ENCODE data around the gene SOX3.

SOX3 gene

GRCh38 chrX:140501940-140502468 is 2.9 kb downstream of the SOX3 start:
- H3K36me3 Mint-ChIP-seq (ENCODE audit: low read depth) = no peaks in the 10 kb centered on the region
- peak overlapping the region in 2 of 3 experiments; percentile 23 to 70 for H3K4me3 Mint-ChIP-seq
- H3K4me1 Mint-ChIP-seq = peaks cover 16% of the 10 kb centered on the region
- H3K27ac Mint-ChIP-seq = no peak overlapping the region
- peaks cover 94% of the 10 kb centered on the region for H3K27me3 Mint-ChIP-seq (ENCODE audit: low read depth)
- no peak for TF ChIP-seq CTCF (IDR thresholded peaks at IDR 0.05; ENCODE audit: unreplicated experiment in 3 of 3)
- H3K9me3 Mint-ChIP-seq = peaks cover 7% of the 10 kb centered on the region

GRCh38 chrX:140501321-140501720 is 3.5 kb downstream of the SOX3 start:
- no peak for TF ChIP-seq CTCF (IDR thresholded peaks at IDR 0.05; ENCODE audit: unreplicated experiment in 3 of 3)
- no peak overlapping the region for H3K4me3 Mint-ChIP-seq
- no peaks in the 10 kb centered on the region for H3K36me3 Mint-ChIP-seq (ENCODE audit: low read depth)
- peaks cover 11% of the 10 kb centered on the region for H3K4me1 Mint-ChIP-seq
- H3K27ac Mint-ChIP-seq = no peak overlapping the region
- H3K27me3 Mint-ChIP-seq (ENCODE audit: low read depth) = peaks cover 94% of the 10 kb centered on the region
- peaks cover 7% of the 10 kb centered on the region for H3K9me3 Mint-ChIP-seq

- Mint-ChIP-seq H3K9me3 (peaks cover 7% of the 10 kb centered on the region), H3K36me3 (ENCODE audit: low read depth) (no peaks in the 10 kb centered on the region), H3K27me3 (ENCODE audit: low read depth) (peaks cover 94% of the 10 kb centered on the region), H3K4me3 (peak overlapping the region in 1 of 3 experiments; percentile 22), H3K4me1 (peaks cover 11% of the 10 kb centered on the region), H3K27ac (no peak overlapping the region)
- TF ChIP-seq CTCF (IDR thresholded peaks at IDR 0.05; ENCODE audit: unreplicated experiment in 3 of 3) = no peak
Measured at GRCh38 chrX:140500441-140500840, 4.4 kb downstream of the SOX3 start.

- H3K27me3 Mint-ChIP-seq (ENCODE audit: low read depth) = peaks cover 68% of the 10 kb centered on the region
- no peaks in the 10 kb centered on the region for H3K4me1 Mint-ChIP-seq
- no peak overlapping the region for H3K4me3 Mint-ChIP-seq
- no peaks in the 10 kb centered on the region for H3K36me3 Mint-ChIP-seq (ENCODE audit: low read depth)
- no peak overlapping the region for H3K27ac Mint-ChIP-seq
- TF ChIP-seq CTCF (IDR thresholded peaks at IDR 0.05; ENCODE audit: unreplicated experiment in 3 of 3) = no peak
- H3K9me3 Mint-ChIP-seq = no peaks in the 10 kb centered on the region
Measured at GRCh38 chrX:140495739-140496138, 9.1 kb downstream of the SOX3 start.

GRCh38 chrX:140492066-140492994 is 12.5 kb downstream of the SOX3 start:
- Mint-ChIP-seq H3K27ac (no peak overlapping the region), H3K4me1 (no peaks in the 10 kb centered on the region), H3K9me3 (no peaks in the 10 kb centered on the region), H3K4me3 (no peak overlapping the region), H3K27me3 (ENCODE audit: low read depth) (peaks cover 34% of the 10 kb centered on the region), H3K36me3 (ENCODE audit: low read depth) (no peaks in the 10 kb centered on the region)
- TF ChIP-seq CTCF (IDR thresholded peaks at IDR 0.05; ENCODE audit: unreplicated experiment in 3 of 3) = no peak
